Measurements from ENCODE around the gene JUP. TPM values are rescaled to one million over a fixed set of nuclear protein-coding genes. Genes with fewer than 3 reads are reported as not detected.

The JUP gene
- total and polyA plus RNA-seq, 2 of the 13 experiments (the other 11 are each of a cell fraction or from before 2014, with no cell fraction given): 12.1 to 20.6 TPM

DNA sequence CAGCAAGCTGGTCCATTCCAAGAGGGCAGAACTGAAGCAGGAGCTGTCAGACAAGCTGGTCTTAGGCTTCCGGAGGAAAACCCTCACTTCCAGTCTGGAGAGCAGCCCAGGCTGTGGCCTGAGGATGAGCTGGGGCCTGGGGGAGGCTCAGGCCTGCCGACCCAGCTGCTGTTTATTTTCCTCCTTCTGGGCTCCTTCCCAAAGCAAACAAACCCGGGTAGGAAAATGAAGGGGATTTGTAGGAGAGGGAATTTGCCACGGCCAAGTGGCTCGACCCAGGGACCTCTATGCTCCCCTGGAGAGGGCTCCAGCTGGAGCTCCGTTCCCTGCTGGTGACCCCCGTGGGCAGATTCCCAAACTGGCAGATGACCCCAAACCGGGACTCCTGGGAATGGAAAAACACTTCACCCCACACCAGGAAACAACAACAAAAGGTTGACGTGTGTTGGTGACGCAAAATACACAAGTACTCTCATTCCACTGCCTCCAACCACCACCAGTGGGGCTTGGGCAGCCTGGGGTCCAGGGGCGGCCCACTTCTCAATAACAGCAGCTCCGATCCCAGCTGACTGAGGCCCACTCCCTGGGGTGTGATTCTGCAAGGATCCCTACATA lies 8.8 kb downstream of the JUP start (continued):
- TF ChIP-seq, protein P1, sequence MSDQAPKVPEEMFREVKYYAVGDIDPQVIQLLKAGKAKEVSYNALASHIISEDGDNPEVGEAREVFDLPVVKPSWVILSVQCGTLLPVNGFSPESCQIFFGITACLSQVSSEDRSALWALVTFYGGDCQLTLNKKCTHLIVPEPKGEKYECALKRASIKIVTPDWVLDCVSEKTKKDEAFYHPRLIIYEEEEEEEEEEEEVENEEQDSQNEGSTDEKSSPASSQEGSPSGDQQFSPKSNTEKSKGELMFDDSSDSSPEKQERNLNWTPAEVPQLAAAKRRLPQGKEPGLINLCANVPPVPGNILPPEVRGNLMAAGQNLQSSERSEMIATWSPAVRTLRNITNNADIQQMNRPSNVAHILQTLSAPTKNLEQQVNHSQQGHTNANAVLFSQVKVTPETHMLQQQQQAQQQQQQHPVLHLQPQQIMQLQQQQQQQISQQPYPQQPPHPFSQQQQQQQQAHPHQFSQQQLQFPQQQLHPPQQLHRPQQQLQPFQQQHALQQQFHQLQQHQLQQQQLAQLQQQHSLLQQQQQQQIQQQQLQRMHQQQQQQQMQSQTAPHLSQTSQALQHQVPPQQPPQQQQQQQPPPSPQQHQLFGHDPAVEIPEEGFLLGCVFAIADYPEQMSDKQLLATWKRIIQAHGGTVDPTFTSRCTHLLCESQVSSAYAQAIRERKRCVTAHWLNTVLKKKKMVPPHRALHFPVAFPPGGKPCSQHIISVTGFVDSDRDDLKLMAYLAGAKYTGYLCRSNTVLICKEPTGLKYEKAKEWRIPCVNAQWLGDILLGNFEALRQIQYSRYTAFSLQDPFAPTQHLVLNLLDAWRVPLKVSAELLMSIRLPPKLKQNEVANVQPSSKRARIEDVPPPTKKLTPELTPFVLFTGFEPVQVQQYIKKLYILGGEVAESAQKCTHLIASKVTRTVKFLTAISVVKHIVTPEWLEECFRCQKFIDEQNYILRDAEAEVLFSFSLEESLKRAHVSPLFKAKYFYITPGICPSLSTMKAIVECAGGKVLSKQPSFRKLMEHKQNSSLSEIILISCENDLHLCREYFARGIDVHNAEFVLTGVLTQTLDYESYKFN (CRISPR knock-in tag; conservative IDR thresholded peaks at IDR 0.05): peak; percentile 74
- TF ChIP-seq PPARG (CRISPR knock-in tag; conservative IDR thresholded peaks at IDR 0.05) (0 out of 2 replicates have a peak, but pooled peaks have one; percentile 35), PAWR (CRISPR knock-in tag; IDR thresholded peaks at IDR 0.05; ENCODE audit: borderline replicate concordance) (0 out of 2 replicates have a peak, but pooled peaks have one; percentile 49), ZNF878 (CRISPR knock-in tag; IDR thresholded peaks at IDR 0.05) (0 out of 2 replicates have a peak, but pooled peaks have one; percentile 35), SAFB2 (CRISPR knock-in tag; IDR thresholded peaks at IDR 0.05; ENCODE audit: borderline replicate concordance, low read depth) (no peak; the same call in 1 of the 2 replicates)
- TF ChIP-seq, protein P2, sequence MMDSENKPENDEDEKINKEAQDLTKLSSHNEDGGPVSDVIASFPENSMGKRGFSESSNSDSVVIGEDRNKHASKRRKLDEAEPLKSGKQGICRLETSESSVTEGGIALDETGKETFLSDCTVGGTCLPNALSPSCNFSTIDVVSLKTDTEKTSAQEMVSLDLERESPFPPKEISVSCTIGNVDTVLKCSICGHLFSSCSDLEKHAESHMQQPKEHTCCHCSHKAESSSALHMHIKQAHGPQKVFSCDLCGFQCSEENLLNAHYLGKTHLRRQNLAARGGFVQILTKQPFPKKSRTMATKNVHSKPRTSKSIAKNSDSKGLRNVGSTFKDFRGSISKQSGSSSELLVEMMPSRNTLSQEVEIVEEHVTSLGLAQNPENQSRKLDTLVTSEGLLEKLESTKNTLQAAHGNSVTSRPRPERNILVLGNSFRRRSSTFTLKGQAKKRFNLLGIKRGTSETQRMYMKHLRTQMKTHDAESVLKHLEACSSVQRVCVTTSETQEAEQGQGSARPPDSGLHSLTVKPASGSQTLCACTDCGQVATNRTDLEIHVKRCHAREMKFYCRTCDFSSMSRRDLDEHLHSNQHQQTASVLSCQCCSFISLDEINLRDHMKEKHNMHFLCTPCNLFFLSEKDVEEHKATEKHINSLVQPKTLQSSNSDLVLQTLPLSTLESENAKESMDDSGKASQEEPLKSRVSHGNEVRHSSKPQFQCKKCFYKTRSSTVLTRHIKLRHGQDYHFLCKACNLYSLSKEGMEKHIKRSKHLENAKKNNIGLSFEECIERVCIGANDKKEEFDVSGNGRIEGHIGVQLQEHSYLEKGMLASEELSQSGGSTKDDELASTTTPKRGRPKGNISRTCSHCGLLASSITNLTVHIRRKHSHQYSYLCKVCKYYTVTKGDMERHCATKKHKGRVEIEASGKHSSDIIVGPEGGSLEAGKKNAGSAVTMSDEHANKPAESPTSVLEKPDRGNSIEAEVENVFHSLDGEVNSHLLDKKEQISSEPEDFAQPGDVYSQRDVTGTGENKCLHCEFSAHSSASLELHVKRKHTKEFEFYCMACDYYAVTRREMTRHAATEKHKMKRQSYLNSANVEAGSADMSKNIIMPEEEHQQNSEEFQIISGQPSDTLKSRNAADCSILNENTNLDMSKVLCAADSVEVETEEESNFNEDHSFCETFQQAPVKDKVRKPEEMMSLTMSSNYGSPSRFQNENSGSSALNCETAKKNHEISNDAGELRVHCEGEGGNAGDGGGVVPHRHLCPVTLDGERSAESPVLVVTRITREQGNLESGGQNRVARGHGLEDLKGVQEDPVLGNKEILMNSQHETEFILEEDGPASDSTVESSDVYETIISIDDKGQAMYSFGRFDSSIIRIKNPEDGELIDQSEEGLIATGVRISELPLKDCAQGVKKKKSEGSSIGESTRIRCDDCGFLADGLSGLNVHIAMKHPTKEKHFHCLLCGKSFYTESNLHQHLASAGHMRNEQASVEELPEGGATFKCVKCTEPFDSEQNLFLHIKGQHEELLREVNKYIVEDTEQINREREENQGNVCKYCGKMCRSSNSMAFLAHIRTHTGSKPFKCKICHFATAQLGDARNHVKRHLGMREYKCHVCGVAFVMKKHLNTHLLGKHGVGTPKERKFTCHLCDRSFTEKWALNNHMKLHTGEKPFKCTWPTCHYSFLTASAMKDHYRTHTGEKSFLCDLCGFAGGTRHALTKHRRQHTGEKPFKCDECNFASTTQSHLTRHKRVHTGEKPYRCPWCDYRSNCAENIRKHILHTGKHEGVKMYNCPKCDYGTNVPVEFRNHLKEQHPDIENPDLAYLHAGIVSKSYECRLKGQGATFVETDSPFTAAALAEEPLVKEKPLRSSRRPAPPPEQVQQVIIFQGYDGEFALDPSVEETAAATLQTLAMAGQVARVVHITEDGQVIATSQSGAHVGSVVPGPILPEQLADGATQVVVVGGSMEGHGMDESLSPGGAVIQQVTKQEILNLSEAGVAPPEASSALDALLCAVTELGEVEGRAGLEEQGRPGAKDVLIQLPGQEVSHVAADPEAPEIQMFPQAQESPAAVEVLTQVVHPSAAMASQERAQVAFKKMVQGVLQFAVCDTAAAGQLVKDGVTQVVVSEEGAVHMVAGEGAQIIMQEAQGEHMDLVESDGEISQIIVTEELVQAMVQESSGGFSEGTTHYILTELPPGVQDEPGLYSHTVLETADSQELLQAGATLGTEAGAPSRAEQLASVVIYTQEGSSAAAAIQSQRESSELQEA (CRISPR knock-in tag; IDR thresholded peaks at IDR 0.05; ENCODE audit: not compliant biosample characterization): peak; percentile 11
- TF ChIP-seq, protein P3, sequence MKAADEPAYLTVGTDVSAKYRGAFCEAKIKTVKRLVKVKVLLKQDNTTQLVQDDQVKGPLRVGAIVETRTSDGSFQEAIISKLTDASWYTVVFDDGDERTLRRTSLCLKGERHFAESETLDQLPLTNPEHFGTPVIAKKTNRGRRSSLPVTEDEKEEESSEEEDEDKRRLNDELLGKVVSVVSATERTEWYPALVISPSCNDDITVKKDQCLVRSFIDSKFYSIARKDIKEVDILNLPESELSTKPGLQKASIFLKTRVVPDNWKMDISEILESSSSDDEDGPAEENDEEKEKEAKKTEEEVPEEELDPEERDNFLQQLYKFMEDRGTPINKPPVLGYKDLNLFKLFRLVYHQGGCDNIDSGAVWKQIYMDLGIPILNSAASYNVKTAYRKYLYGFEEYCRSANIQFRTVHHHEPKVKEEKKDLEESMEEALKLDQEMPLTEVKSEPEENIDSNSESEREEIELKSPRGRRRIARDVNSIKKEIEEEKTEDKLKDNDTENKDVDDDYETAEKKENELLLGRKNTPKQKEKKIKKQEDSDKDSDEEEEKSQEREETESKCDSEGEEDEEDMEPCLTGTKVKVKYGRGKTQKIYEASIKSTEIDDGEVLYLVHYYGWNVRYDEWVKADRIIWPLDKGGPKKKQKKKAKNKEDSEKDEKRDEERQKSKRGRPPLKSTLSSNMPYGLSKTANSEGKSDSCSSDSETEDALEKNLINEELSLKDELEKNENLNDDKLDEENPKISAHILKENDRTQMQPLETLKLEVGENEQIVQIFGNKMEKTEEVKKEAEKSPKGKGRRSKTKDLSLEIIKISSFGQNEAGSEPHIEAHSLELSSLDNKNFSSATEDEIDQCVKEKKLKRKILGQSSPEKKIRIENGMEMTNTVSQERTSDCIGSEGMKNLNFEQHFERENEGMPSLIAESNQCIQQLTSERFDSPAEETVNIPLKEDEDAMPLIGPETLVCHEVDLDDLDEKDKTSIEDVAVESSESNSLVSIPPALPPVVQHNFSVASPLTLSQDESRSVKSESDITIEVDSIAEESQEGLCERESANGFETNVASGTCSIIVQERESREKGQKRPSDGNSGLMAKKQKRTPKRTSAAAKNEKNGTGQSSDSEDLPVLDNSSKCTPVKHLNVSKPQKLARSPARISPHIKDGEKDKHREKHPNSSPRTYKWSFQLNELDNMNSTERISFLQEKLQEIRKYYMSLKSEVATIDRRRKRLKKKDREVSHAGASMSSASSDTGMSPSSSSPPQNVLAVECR (CRISPR knock-in tag; IDR thresholded peaks at IDR 0.05; ENCODE audit: borderline replicate concordance): peak; percentile 77; the same call in 1 of the 2 replicates
- TF ChIP-seq, protein P4, sequence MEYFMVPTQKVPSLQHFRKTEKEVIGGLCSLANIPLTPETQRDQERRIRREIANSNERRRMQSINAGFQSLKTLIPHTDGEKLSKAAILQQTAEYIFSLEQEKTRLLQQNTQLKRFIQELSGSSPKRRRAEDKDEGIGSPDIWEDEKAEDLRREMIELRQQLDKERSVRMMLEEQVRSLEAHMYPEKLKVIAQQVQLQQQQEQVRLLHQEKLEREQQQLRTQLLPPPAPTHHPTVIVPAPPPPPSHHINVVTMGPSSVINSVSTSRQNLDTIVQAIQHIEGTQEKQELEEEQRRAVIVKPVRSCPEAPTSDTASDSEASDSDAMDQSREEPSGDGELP (IDR thresholded peaks at IDR 0.05; ENCODE audit: borderline replicate concordance, low read depth): peak; percentile 92
